Left cardiac atrium (tissue), 4 donors: Measurements from ENCODE around the gene OR52R1. TPM values are rescaled to one million over a fixed set of nuclear protein-coding genes. Genes with fewer than 3 reads are reported as not detected.
"Not testable (repeated sequence)": the region's sequence is repeated elsewhere in the genome, so short reads cannot be mapped to it uniquely, and the experiment has no call there.

ENCODE experiments used
- ATAC-seq, 2 donors: fragments of 200-7000 bp; cut with Tn5 transposase; one replicate each; pipeline ENCODE4 v1.9.1; 2020; ENCODE audit warnings: mild to moderate bottlenecking in 2 of 2, moderate library complexity in 2 of 2
- DNase-seq: peaks from one replicate; pipeline ENCODE4 v3.0.0-alpha.2; 2020
- intact Hi-C, 2 donors: fragments of 100-400 bp; cut with DNase I; formaldehyde crosslinking; loops; one replicate each; pipeline versions ENCODE4 v1.14.1 to v1.15.1; 2022 to 2023
- long read RNA-seq: library from polyadenylated mRNA; unstranded; transcript quantifications from one replicate; pipeline ENCODE4 v2.0.0, GENCODE V29; 2021
- total RNA-seq, 2 donors: library from RNA; stranded (reverse); fragmentation: NEBNext Ultra II Directional; extraction: Animal tissue kit (Norgen Biotek cat#: 25700); gene quantifications; one replicate each; pipeline ENCODE4 v1.2.1, GENCODE V29; 2021
- donor health status: DM: no; HTN: yes; CAD: no.
- donor health status: DM: no; HTN: yes; CAD: no; lungs with severe emphysema.
- donor health status: DM: yes; HTN: yes; CAD: no.
- donor health status: Dilated cardiomyopathy.

Gene OR52R1
- not detected for total RNA-seq
- long read RNA-seq: 0 reads

GRCh38 chr11:4804280-4804679, at the start of gene OR52R1:
TSS of gene OR52R1 (minus strand) at chr11:4804380. CDS start at chr11:4804380, 0 bp downstream.
- ATAC-seq (no peak), DNase-seq (no peak)
- intact Hi-C loops: no loop called here

GRCh38 chr11:4851033-4851432, 46.9 kb upstream of the OR52R1 start:
- intact Hi-C loops: no loop called here
- ATAC-seq: peak; percentile 47 to 82
- DNase-seq: peak; percentile 35

GRCh38 chr11:4848908-4849532, 44.8 kb upstream of the OR52R1 start, which contains the start of gene OR51S1:
TSS of gene OR51S1 (minus strand) at chr11:4849208. CDS start at chr11:4849208, 0 bp downstream.
- intact Hi-C loops: no loop called here
- DNase-seq: no peak
- ATAC-seq: peak in 1 of 2 donors; percentile 22

DNA sequence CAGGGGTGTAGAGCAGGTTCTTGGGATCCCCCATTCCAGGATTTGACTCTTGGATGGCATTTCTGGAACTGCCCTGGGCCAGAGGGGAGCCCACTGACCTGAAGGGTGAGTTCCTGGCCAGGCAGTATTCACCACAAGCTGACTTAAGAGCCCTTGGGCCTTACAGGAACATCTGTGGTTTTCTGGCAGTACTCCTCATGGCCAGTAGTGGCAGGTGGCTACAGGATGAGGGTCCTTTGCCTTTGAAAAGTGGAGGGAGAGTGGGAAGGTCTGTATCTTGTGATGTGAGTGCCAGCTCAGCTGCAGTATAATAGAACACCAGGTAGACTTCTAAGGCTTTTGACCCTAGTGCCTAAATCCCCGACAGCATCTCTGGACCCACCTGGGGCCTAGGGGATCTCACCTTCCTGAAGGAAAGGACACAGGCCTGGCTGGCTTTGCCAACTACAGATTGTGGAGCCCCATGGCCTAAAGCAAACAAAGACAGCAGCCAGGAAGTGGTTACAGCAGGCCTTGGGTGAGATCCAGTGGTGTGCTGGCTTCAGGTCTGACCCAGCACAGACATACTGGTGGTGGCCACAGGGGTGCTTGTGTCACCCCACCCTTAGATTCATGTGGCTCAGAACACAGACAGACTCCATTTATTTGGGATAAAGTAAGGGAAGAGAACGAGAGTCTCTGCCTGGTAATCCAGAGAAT, 35.8 kb upstream of the OR52R1 start:
- ATAC-seq (no peak), DNase-seq (no peak)
- intact Hi-C loops: no loop called here

DNA sequence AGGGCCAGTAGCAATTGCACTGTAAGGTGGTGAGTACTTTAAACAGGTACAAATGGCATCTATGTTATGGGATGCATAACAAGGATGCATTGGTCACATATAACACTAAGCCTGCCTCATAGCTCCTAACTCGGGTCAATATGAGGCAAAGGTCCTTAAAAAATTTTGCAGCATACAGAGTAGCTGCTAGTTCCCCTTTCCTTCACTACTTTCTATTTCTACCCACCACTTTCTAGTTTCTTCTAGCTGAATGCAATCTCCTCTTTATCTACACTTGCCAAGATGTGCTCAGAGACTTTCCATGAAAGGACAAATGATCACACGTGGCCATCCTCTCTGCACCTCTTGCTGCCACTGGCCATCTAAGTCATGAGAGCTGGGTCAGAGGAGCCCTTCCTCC, 26.7 kb upstream of the OR52R1 start:
- DNase-seq: no peak
- intact Hi-C loops: no loop called here
- ATAC-seq: no peak

- no peak for DNase-seq
- intact Hi-C loops: no loop called here
- no peak for ATAC-seq
These were observed 26.2 kb upstream of the OR52R1 start for GRCh38 chr11:4830346-4830745.

DNA sequence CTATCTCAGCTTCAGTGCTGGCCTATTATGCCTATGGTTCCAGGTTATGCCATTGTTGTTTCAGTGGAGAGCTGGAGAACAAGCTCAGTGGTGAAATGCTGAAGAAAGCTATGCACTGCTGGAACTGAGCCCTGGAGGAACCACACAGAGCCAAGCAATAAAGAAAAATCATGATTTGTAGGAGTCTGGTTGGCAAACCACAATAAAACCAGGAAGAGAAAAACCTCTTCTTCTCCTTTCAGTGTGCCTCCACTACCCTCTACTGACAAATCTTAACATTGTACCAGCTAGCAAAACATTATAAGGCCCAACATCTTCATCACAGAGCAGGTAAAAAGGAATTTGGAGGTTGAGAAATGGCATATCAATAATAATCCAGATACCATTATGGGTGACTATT, 22.2 kb upstream of the OR52R1 start:
- intact Hi-C loops: loop anchor here (2.0 to 10.0 kb wide), 3 partner anchors 189 to 642 kb away; partner anchors contain the start of gene OR51D1 (in 2 of the 2)
- ATAC-seq (peak; percentile 38 to 70), DNase-seq (no peak)

GRCh38 chr11:4825132-4825531, 21.0 kb upstream of the OR52R1 start:
- intact Hi-C loops: loop anchor here (5.0 to 10.0 kb wide), 2 partner anchors 188 to 640 kb away; partner anchors contain the start of gene OR51D1 (in 1 of the 2)
- DNase-seq (no peak), ATAC-seq (no peak)

GRCh38 chr11:4821021-4821420, 16.8 kb upstream of the OR52R1 start, which contains the start of gene OR51F2:
TSS of gene OR51F2 (plus strand) at chr11:4821321. CDS start at chr11:4821422, 101 bp downstream.
- DNase-seq (no peak), ATAC-seq (no peak)
- intact Hi-C loops: loop anchor here in 1 of 2 donors (10.0 kb wide), 1 partner anchor 636 kb away; no protein-coding TSS in a partner anchor

GRCh38 chr11:4809246-4809645, 5.1 kb upstream of the OR52R1 start:
- intact Hi-C loops: no loop called here
- peak in 1 of 2 donors; percentile 86 for ATAC-seq
- DNase-seq: no peak

GRCh38 chr11:4808476-4808875, 4.3 kb upstream of the OR52R1 start:
- intact Hi-C loops: no loop called here
- DNase-seq: no peak

GRCh38 chr11:4801316-4801715, 2.9 kb downstream of the OR52R1 start:
- intact Hi-C loops, DNase-seq, ATAC-seq: not testable (repeated sequence)

More at GRCh38 chr11:4808476-4808875, 4.3 kb upstream of the OR52R1 start:
- peak in 1 of 2 donors; percentile 71 for ATAC-seq

DNA sequence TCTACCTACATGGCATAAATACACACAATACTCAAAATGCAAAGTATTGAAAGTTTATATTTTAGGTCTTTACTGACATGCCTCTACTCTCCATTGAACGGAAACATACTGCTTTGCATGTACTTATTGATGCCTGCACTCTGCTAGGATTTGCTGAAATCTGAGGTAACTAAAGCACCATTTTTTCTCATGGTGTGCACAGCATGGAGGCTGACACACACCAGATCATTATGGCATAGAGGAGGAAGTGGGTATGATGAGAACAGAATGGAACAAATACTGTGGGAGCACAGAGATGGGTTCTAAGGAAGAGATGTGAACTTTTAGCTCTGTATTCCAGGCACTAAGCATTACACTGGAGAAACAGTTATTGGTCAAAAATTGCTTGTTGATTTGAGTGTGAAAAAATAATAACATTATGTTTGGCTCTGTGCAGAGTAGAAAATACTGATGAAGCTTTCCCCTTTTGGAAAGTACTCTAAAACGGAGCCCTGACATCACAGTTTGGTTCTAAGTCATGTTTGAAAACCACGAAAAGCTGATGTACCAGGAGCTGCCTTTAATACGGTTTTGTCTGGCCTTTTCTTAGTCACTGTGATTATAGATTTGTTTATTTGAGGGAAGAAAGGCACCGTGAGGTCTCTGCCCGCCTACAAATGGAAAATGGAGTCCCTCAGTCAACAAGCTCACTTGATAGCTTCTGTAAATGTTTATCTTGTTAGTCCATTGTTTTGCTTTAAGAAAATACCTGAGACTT, 5.6 kb downstream of the OR52R1 start:
- DNase-seq (no peak), ATAC-seq (no peak)
- intact Hi-C loops: no loop called here

- ATAC-seq (no peak), DNase-seq (no peak)
- intact Hi-C loops: no loop called here
These were observed 7.0 kb downstream of the OR52R1 start for GRCh38 chr11:4797206-4797605.

GRCh38 chr11:4782454-4782853, 21.7 kb downstream of the OR52R1 start:
- intact Hi-C loops: no loop called here
- ATAC-seq (no peak), DNase-seq (no peak)

DNA sequence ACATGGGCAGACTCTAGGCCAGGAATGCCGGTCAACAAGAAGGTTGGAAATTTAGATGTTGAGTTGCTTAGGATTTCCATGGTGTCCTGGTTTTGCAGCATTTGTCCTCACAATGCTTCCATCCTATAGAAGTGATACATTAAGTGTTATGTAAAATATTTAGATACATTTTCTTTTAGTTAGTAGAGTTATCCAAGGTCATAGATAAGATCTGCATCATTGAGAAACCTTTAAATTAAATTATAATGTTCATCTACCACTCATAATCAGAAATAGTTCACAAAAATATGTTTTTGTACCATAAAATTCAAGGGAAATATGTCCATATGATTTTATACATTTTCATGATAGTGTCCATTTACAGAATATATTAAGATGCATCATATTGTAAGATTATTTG, 34.3 kb downstream of the OR52R1 start, which contains the start of gene OR51F1:
Gene OR51F1 (minus strand): TSS at position 101 of the 400 bp plus-strand sequence. CDS start 0 bp downstream, at position 101.
- no peak for ATAC-seq
- intact Hi-C loops: no loop called here
- DNase-seq: no peak

GRCh38 chr11:4768094-4768493, 36.1 kb downstream of the OR52R1 start:
- ATAC-seq: no peak
- DNase-seq: no peak
- intact Hi-C loops: no loop called here

DNA sequence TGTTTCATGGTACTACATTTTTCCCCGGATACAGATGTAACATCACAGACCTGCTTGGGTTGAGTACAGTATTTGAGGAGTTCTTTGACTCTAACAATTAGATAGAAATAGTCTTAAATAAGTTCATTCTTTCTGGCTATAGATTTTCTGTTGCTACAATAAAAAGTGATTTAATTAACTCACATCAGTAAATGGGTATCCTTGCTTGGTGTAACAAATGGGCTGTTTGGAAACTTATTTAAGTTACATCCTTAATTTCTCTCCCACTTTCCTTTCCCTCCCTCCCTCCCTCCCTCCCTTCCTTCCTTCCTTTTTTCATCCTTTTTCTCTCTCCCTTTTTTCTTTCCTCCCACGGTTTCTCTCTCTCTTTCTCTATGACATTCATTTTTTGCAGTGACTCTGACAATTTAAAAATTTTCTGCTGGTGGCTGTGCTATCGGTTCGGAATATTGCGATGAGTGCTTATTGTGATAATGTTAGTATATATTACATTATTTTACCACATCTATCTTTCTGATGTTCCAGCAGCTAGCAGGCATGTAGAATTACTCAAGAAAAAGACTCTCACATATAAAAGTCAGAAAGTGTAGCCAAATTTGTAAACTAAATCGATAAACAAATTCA, 37.6 kb downstream of the OR52R1 start:
- no peak for DNase-seq
- ATAC-seq: no peak

DNA sequence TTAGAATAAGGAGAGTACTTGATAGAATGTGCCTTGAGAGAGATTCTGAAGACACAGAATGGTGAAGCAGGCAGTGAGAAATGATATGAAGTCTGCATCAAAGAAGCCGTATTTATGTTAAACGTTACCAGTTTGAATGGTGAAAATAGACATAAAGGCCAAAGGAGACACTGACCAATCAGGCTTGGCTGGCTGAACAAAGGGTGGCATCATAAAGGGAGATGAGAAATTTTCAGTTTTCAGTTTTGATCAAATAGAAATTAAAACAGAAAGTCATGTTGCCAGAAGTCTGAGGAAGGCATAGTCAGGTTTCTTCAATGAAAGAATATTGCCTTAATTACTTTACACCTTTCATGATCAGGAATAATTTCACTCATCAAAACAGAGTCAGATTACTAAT, 41.1 kb downstream of the OR52R1 start:
- ATAC-seq: no peak

More for the DNA sequence above, 37.6 kb downstream of the OR52R1 start:
- intact Hi-C loops: no loop called here

More for the DNA sequence above, 41.1 kb downstream of the OR52R1 start:
- intact Hi-C loops: no loop called here
- no peak for DNase-seq
